Measurements from ENCODE around the gene RAPGEF1.
"Not testable (repeated sequence)": the region's sequence is repeated elsewhere in the genome, so short reads cannot be mapped to it uniquely, and the experiment has no call there.

RAPGEF1 gene

GRCh38 chr9:131690462-131690861, 49.4 kb downstream of the RAPGEF1 start:
- Histone ChIP-seq H3K79me2 (ENCODE audit: low read length) (peaks cover 100% of the 10 kb centered on the region), H3K36me3 (replicated peaks; ENCODE audit: insufficient read depth, low read length) (no peaks in the 10 kb centered on the region), H3K27ac (ENCODE audit: low read length) (no peak overlapping the region), H3K4me3 (ENCODE audit: low read length) (no peak overlapping the region), H4K20me1 (ENCODE audit: insufficient read depth, low read length) (peaks cover 4% of the 10 kb centered on the region), H3K27me3 (replicated peaks; ENCODE audit: insufficient read depth, low read length) (no peaks in the 10 kb centered on the region), H2AFZ (ENCODE audit: low read length) (no peak overlapping the region), H3K9me3 (replicated peaks; ENCODE audit: insufficient read depth, low read length) (no peaks in the 10 kb centered on the region), H3F3A (ENCODE audit: insufficient read depth, low read length) (peaks cover 3% of the 10 kb centered on the region; the same call in 1 of the 2 replicates), H3K9me2 (replicated peaks; ENCODE audit: insufficient read depth, low read length) (no peaks in the 10 kb centered on the region), H3K9ac (ENCODE audit: low read length) (no peak overlapping the region), H3K4me2 (ENCODE audit: low read depth, low read length) (no peak overlapping the region), H3K4me1 (ENCODE audit: low read length) (no peaks in the 10 kb centered on the region)
- TF ChIP-seq EZH2 (optimal IDR thresholded peaks at IDR 0.05; ENCODE audit: low read depth, low read length): no peak
- no peak for DNase-seq

DNA sequence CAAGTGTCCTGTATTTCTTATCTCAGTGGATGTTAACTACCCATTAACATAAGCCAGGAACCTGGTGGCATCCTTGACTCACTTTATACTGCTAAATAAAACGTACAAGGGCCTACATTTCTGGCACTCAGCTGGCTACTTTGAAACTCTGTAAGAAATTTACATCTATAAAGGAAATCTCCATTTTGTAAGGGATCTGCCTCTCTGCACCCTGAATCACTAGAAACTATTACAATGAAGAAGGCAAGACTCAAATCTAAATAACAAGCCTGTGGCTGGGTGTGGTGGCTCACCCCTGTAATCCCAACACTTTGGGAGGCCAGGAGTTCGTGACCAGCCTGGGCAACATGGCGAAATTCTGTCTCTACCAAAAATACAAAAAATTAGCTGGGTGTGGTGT, 51.5 kb downstream of the RAPGEF1 start:
- Histone ChIP-seq H3K36me3 (replicated peaks; ENCODE audit: insufficient read depth, low read length) (no peaks in the 10 kb centered on the region), H3K27ac (ENCODE audit: low read length) (no peak overlapping the region), H3K27me3 (replicated peaks; ENCODE audit: insufficient read depth, low read length) (no peaks in the 10 kb centered on the region), H3K9me3 (replicated peaks; ENCODE audit: insufficient read depth, low read length) (no peaks in the 10 kb centered on the region), H3F3A (ENCODE audit: insufficient read depth, low read length) (peaks cover 3% of the 10 kb centered on the region; the same call in 1 of the 2 replicates), H4K20me1 (ENCODE audit: insufficient read depth, low read length) (peaks cover 4% of the 10 kb centered on the region), H2AFZ (ENCODE audit: low read length) (no peak overlapping the region), H3K9ac (ENCODE audit: low read length) (no peak overlapping the region), H3K4me2 (ENCODE audit: low read depth, low read length) (no peak overlapping the region), H3K79me2 (ENCODE audit: low read length) (peaks cover 97% of the 10 kb centered on the region), H3K9me2 (replicated peaks; ENCODE audit: insufficient read depth, low read length) (no peaks in the 10 kb centered on the region), H3K4me1 (ENCODE audit: low read length) (no peaks in the 10 kb centered on the region), H3K4me3 (ENCODE audit: low read length) (no peak overlapping the region)
- no peak for TF ChIP-seq CTCF (IDR thresholded peaks at IDR 0.05; ENCODE audit: low read length)
- TF ChIP-seq EZH2phosphoT487 (IDR thresholded peaks at IDR 0.05; ENCODE audit: low read length): no peak
- TF ChIP-seq EZH2 (optimal IDR thresholded peaks at IDR 0.05; ENCODE audit: low read depth, low read length): no peak
- DNase-seq: no peak

GRCh38 chr9:131685753-131686706, 53.8 kb downstream of the RAPGEF1 start:
- H3K4me3 ChIP-seq (ENCODE audit: low read length): no peak overlapping the region
- no peak for DNase-seq
- H3K27ac ChIP-seq (ENCODE audit: low read length): no peak overlapping the region
- H4K20me1 ChIP-seq (ENCODE audit: insufficient read depth, low read length): peaks cover 4% of the 10 kb centered on the region
- no peaks in the 10 kb centered on the region for H3K36me3 ChIP-seq (replicated peaks; ENCODE audit: insufficient read depth, low read length)
- peaks cover 96% of the 10 kb centered on the region for H3K79me2 ChIP-seq (ENCODE audit: low read length)
- H3F3A ChIP-seq (ENCODE audit: insufficient read depth, low read length): no peaks in the 10 kb centered on the region
- H3K4me1 ChIP-seq (ENCODE audit: low read length): no peaks in the 10 kb centered on the region
- no peaks in the 10 kb centered on the region for H3K9me2 ChIP-seq (replicated peaks; ENCODE audit: insufficient read depth, low read length)
- H3K27me3 ChIP-seq (replicated peaks; ENCODE audit: insufficient read depth, low read length): no peaks in the 10 kb centered on the region
- H3K9ac ChIP-seq (ENCODE audit: low read length): no peak overlapping the region
- TF ChIP-seq CTCF (IDR thresholded peaks at IDR 0.05; ENCODE audit: low read length) (no peak), EZH2phosphoT487 (IDR thresholded peaks at IDR 0.05; ENCODE audit: low read length) (no peak), EZH2 (optimal IDR thresholded peaks at IDR 0.05; ENCODE audit: low read depth, low read length) (no peak)
- no peak overlapping the region for H3K4me2 ChIP-seq (ENCODE audit: low read depth, low read length)
- no peak overlapping the region for H2AFZ ChIP-seq (ENCODE audit: low read length)
- H3K9me3 ChIP-seq (replicated peaks; ENCODE audit: insufficient read depth, low read length): no peaks in the 10 kb centered on the region

DNA sequence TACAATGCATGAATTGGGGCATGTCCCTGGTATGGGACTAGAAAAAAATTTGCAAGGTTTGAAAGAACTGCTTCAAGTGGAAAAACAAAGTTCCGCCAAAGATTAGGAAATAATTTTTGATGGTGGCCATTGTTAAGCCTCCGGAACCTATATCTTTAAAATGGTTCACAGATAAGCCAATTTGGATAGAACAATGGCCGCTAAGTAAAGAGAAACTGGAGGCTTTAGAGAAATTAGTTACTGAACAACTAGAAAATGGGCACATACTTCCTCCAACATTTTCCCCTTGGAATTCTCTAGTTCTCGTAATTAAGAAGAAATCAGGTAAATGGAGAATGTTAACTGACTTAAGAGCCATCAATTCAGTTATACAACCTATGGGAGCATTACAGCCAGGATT, 56.8 kb downstream of the RAPGEF1 start:
- H3K27ac ChIP-seq (ENCODE audit: low read length); H3K36me3 ChIP-seq (replicated peaks; ENCODE audit: insufficient read depth, low read length); H4K20me1 ChIP-seq (ENCODE audit: insufficient read depth, low read length); DNase-seq; H3K4me2 ChIP-seq (ENCODE audit: low read depth, low read length); H2AFZ ChIP-seq (ENCODE audit: low read length); H3K9me2 ChIP-seq (replicated peaks; ENCODE audit: insufficient read depth, low read length); H3K27me3 ChIP-seq (replicated peaks; ENCODE audit: insufficient read depth, low read length); H3K9me3 ChIP-seq (replicated peaks; ENCODE audit: insufficient read depth, low read length); H3K9ac ChIP-seq (ENCODE audit: low read length); H3K4me3 ChIP-seq (ENCODE audit: low read length): not testable (repeated sequence)
- Histone ChIP-seq H3F3A (ENCODE audit: insufficient read depth, low read length) (peaks cover 21% of the 10 kb centered on the region), H3K4me1 (ENCODE audit: low read length) (peaks cover 21% of the 10 kb centered on the region), H3K79me2 (ENCODE audit: low read length) (peaks cover 88% of the 10 kb centered on the region)
